ENCODE data around the gene SLC29A4.
"Not testable (repeated sequence)": the region's sequence is repeated elsewhere in the genome, so short reads cannot be mapped to it uniquely, and the experiment has no call there.

SLC29A4 gene, protein sequence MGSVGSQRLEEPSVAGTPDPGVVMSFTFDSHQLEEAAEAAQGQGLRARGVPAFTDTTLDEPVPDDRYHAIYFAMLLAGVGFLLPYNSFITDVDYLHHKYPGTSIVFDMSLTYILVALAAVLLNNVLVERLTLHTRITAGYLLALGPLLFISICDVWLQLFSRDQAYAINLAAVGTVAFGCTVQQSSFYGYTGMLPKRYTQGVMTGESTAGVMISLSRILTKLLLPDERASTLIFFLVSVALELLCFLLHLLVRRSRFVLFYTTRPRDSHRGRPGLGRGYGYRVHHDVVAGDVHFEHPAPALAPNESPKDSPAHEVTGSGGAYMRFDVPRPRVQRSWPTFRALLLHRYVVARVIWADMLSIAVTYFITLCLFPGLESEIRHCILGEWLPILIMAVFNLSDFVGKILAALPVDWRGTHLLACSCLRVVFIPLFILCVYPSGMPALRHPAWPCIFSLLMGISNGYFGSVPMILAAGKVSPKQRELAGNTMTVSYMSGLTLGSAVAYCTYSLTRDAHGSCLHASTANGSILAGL

DNA sequence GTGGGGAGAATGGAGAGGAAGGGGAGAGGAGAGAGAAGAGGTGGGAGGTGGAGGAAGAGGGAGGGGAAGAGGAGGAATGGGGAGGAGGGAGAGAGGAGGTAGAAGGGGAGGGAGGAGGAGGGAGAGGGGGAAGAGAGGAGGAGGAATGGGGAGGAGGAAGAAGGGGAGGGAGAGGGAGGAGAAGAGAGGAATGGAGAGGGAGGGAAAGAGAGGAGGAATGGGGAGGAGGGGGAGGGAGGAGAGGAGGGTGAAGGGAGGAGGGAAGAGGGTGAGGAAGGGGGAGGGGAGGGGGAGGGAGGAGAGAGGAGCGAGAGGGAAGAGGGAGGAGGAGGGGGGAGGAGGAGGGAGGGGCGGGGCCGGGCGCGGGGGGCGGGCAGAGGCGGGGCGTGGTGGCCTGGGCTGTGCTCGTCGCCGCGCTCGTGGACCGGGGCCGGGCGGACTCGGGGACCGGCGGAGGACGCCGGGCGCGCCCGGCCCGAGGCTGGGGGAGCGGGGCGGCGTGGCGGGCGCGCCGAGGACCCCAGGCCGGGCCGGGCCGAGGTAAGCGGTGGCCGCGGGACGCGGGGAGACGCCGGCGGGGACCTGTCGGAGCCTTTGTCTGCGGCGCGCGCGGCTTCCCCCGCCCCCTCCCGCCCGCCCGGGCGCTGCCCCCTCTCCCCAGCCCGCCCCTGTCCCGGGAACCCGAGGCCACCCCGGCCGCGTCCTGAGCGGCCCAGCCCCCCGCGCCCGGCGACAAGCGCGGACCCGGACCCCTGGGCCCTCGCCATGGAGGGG lies at the start of gene SLC29A4:
Gene SLC29A4, plus strand, starts transcription at position 401 of the 774 bp plus-strand sequence. CDS start 4,874 bp downstream, outside the sequence.
- H3K36me3 ChIP-seq (ENCODE audit: control insufficient read depth, low read depth, low read length) = no peaks in the 10 kb centered on the region
- H3K9me3 ChIP-seq (ENCODE audit: control insufficient read depth, low read depth, low read length) = no peaks in the 10 kb centered on the region
- H3K9ac ChIP-seq (ENCODE audit: low read length) = no peak within 1 kb of the TSS
- H3K4me3 ChIP-seq (ENCODE audit: low read length) = peak within 1 kb of the TSS; percentile 58
- H3K27me3 ChIP-seq (ENCODE audit: control insufficient read depth, insufficient read depth, low read length) = peaks cover 9% of the 10 kb centered on the region
- no peaks in the 10 kb centered on the region for H3K4me1 ChIP-seq (ENCODE audit: control insufficient read depth, low read depth, low read length)
- no peak within 1 kb of the TSS for H3K27ac ChIP-seq (ENCODE audit: low read length)

DNA sequence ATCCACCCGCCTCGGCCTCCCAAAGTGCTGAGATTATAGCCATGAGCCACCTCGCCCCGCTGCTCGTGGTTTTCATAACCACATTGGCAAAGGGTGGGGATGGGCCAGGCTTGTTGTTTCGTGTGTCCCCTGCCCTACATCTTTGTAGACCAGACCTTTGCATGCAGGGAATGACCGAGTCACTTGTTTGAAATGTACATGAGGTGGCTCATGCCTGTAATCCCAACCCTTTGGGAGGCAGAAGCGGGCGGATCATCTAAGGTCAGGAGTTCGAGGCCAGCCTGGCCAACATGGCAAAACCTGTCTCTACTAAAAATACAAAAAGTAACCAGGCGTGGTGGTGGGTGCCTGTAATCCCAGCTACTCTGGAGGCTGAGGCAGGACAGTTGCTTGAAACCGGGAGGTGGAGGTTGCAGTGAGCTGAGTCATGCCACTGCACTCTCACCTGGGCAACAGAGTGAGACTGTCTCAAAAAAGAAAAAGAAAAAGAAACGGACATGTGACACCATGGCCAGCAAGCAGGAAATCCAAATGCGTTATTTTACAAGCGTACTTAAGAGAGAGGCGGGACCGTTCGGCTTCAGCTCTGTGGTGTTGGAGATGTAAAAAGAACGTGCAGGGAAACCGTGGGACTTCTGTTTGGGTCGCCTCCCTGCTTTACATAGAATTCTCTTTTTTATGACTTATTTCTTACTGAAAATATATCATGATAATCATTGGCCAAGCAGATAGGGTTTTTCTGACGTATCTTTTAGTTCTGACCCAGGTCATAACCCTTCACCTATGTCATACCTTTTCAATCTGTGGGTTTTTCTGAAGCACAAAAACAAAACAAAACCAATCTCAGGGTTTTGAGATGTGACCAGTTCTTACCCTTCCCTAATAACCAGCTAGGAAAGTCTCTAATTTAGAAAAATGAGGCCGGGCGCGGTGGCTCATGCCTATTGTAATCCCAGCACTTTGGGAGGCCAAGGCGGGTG lies 47.6 kb upstream of the SLC29A4 start:
- Histone ChIP-seq H3K27ac (ENCODE audit: low read length) (no peak overlapping the region), H3K9me3 (ENCODE audit: control insufficient read depth, low read depth, low read length) (no peaks in the 10 kb centered on the region), H3K27me3 (ENCODE audit: control insufficient read depth, insufficient read depth, low read length) (no peaks in the 10 kb centered on the region), H3K4me1 (ENCODE audit: control insufficient read depth, low read depth, low read length) (no peaks in the 10 kb centered on the region), H3K9ac (ENCODE audit: low read length) (no peak overlapping the region), H3K36me3 (ENCODE audit: control insufficient read depth, low read depth, low read length) (peaks cover 17% of the 10 kb centered on the region), H3K4me3 (ENCODE audit: low read length) (no peak overlapping the region)

DNA sequence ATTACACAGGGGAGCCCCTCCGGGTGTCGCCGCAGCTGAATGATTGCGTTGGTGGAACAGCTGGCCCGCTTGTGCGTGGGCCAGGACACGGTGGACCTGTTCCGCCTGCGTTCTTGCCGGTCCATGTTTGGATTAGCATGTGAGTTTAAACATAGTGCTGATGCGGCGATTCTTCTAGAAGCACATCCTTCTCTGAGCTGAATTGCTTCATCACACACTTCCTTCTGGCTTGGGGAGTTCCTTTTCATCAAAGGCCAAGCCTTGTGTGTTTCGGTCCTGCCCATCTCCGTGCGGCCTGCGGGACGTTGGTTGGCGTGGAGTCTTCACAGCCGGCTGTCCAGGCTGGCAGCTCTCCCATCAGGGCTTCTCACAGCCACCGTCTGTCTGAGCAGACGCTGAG lies 45.5 kb upstream of the SLC29A4 start:
- no peaks in the 10 kb centered on the region for H3K4me1 ChIP-seq (ENCODE audit: control insufficient read depth, low read depth, low read length)
- no peak overlapping the region for H3K27ac ChIP-seq (ENCODE audit: low read length)
- H3K9me3 ChIP-seq (ENCODE audit: control insufficient read depth, low read depth, low read length) = no peaks in the 10 kb centered on the region
- H3K9ac ChIP-seq (ENCODE audit: low read length) = no peak overlapping the region
- H3K27me3 ChIP-seq (ENCODE audit: control insufficient read depth, insufficient read depth, low read length) = peaks cover 15% of the 10 kb centered on the region
- H3K36me3 ChIP-seq (ENCODE audit: control insufficient read depth, low read depth, low read length) = peaks cover under 1% of the 10 kb centered on the region
- no peak overlapping the region for H3K4me3 ChIP-seq (ENCODE audit: low read length)

DNA sequence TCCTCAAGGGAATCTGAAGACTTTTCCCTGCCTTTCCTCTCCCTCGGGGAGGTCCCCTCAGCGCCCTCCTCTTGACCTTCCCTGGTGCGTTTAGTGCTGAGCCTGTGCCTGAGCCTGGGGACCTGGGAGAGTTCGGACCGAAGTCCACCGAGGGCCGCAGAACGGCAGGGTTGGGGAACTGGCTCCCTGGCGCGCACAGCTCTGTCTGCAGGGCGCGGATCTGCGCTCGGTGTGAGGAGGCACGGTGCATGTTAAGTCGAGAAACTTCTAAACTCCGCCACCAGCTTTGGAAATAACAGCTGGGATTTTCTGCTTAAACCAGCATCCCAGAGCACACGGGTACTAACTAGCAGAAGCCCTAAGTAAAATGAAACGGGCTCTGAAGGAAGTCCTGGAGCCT lies 44.2 kb upstream of the SLC29A4 start:
- Histone ChIP-seq H3K9me3 (ENCODE audit: control insufficient read depth, low read depth, low read length) (no peaks in the 10 kb centered on the region), H3K9ac (ENCODE audit: low read length) (no peak overlapping the region), H3K27ac (ENCODE audit: low read length) (no peak overlapping the region), H3K4me1 (ENCODE audit: control insufficient read depth, low read depth, low read length) (no peaks in the 10 kb centered on the region), H3K4me3 (ENCODE audit: low read length) (no peak overlapping the region), H3K27me3 (ENCODE audit: control insufficient read depth, insufficient read depth, low read length) (peaks cover 15% of the 10 kb centered on the region), H3K36me3 (ENCODE audit: control insufficient read depth, low read depth, low read length) (no peaks in the 10 kb centered on the region)

DNA sequence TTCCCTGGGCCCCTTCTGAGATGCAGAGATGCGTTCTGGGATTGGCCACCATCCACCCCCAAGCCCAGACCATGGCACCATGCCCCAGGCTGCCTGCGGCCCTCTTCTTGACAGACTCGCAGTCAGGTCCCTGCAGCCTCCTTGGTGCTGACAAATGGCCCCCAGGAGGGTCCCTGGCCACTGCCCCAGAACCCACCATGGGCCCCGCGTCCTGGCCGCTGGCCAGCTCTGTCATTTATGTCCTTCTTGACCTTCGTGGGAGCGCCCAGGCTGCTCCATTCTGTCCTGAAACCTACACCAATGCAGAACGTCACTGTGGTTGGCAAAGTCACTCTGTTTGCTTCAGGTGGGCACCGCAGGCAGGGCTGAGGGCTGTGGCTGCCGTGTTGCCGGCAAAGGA lies 39.5 kb upstream of the SLC29A4 start:
- Histone ChIP-seq H3K4me3 (ENCODE audit: low read length) (no peak overlapping the region), H3K27ac (ENCODE audit: low read length) (no peak overlapping the region), H3K36me3 (ENCODE audit: control insufficient read depth, low read depth, low read length) (no peaks in the 10 kb centered on the region), H3K27me3 (ENCODE audit: control insufficient read depth, insufficient read depth, low read length) (peaks cover 15% of the 10 kb centered on the region), H3K4me1 (ENCODE audit: control insufficient read depth, low read depth, low read length) (no peaks in the 10 kb centered on the region), H3K9ac (ENCODE audit: low read length) (no peak overlapping the region), H3K9me3 (ENCODE audit: control insufficient read depth, low read depth, low read length) (no peaks in the 10 kb centered on the region)

DNA sequence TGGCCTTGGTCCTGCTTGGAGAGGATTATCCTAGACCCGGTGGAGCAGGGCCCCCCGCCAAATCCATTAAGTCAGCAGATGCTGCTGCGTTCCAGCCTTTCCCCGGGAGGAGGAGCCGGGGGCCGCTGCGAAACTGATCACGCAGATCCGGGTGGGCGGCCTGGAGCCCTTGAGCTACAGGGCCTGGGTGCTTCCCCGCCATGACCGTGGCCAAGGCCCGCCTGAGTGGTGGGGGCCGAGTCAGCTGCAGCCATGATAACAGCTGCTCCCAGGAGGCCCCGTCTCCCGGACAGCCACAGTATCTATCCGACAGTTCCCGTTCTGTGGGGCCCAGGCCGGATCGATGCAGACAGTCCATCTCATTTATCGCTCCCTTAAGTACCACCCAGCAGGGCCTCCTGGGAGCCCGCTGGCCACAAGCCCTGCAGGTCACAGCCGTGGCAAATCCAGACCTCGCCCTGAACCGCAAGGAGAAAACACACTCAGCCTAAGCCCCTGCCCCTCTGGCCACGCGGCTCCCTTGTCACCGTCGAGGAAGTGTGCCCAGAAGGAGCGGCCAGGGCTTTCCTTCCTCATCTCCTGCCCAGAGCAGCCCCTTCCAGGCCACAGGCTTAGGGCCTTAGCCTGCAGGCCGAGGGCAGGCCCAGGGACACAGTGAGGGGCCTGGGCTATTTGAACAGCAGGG lies 34.4 kb upstream of the SLC29A4 start:
- H3K27me3 ChIP-seq (ENCODE audit: control insufficient read depth, insufficient read depth, low read length) = no peaks in the 10 kb centered on the region
- H3K9me3 ChIP-seq (ENCODE audit: control insufficient read depth, low read depth, low read length) = no peaks in the 10 kb centered on the region
- no peak overlapping the region for H3K9ac ChIP-seq (ENCODE audit: low read length)
- no peaks in the 10 kb centered on the region for H3K36me3 ChIP-seq (ENCODE audit: control insufficient read depth, low read depth, low read length)
- H3K4me3 ChIP-seq (ENCODE audit: low read length) = no peak overlapping the region
- H3K27ac ChIP-seq (ENCODE audit: low read length) = no peak overlapping the region
- no peaks in the 10 kb centered on the region for H3K4me1 ChIP-seq (ENCODE audit: control insufficient read depth, low read depth, low read length)

DNA sequence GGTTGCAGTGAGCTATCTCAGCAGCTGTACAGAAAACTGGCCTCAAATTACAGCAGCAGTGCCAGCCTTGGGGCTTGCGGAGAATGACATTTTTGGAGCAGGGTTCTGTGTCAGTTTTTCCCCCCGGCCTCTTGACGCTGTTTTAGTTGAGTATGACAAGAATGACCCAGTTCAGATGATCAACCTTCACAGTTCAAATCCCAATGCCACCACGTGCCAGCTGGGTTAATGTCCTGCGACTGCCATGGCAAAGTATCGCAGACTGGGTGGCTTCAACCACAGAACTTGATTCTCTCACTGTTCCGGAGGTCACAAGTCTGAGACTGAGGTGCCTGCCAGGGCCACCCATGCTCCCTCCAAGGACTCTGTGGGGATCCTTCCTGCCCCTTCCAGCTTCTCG lies 32.0 kb upstream of the SLC29A4 start:
- H3K9ac ChIP-seq (ENCODE audit: low read length); H3K9me3 ChIP-seq (ENCODE audit: control insufficient read depth, low read depth, low read length); H3K27me3 ChIP-seq (ENCODE audit: control insufficient read depth, insufficient read depth, low read length): not testable (repeated sequence)

DNA sequence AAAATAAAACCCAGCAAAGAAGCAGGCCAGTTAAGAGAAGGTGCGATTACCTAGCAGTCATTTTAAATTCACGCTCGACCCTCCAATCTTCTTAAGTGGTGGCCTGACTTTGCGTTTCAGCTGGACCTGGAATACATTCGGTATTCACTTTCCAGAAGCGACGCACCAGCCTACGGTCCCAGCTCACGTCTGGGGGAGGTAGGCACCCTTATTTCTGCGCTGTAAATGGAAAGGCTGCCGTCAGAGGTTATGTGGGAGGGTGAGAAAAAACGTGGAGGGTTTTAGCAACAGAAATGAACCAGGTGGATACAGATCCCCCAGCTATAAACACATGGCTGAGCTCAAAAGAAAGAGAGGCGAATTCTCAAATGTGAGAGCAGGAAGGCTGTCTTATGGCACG lies 29.2 kb upstream of the SLC29A4 start:
- H3K27me3 ChIP-seq (ENCODE audit: control insufficient read depth, insufficient read depth, low read length); H3K36me3 ChIP-seq (ENCODE audit: control insufficient read depth, low read depth, low read length); H3K9me3 ChIP-seq (ENCODE audit: control insufficient read depth, low read depth, low read length); H3K27ac ChIP-seq (ENCODE audit: low read length); H3K9ac ChIP-seq (ENCODE audit: low read length); H3K4me3 ChIP-seq (ENCODE audit: low read length); H3K4me1 ChIP-seq (ENCODE audit: control insufficient read depth, low read depth, low read length): not testable (repeated sequence)

More for the DNA sequence above, 32.0 kb upstream of the SLC29A4 start:
- H3K36me3 ChIP-seq (ENCODE audit: control insufficient read depth, low read depth, low read length); H3K27ac ChIP-seq (ENCODE audit: low read length); H3K4me1 ChIP-seq (ENCODE audit: control insufficient read depth, low read depth, low read length); H3K4me3 ChIP-seq (ENCODE audit: low read length): not testable (repeated sequence)

DNA sequence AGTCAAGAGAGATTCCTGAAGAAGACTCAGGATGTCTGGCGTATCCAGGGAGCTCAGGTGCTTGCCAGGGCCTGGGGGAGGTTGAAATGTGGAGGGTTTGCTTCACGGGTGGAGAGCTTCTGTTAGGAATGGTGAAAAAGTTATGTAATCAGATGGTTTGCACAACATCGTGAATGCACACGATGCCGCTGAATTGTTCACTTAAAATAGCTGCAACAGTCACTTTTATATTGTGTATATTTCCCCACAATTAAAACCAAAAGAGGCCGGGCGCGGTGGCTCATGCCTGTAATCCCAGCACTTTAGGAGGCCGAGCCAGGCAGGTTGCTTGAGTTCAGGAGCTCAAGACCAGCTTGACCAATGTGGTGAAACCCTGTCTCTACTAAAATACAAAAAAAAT lies 28.4 kb upstream of the SLC29A4 start:
- H3K27ac ChIP-seq (ENCODE audit: low read length); H3K36me3 ChIP-seq (ENCODE audit: control insufficient read depth, low read depth, low read length); H3K27me3 ChIP-seq (ENCODE audit: control insufficient read depth, insufficient read depth, low read length); H3K9ac ChIP-seq (ENCODE audit: low read length); H3K4me3 ChIP-seq (ENCODE audit: low read length); H3K4me1 ChIP-seq (ENCODE audit: control insufficient read depth, low read depth, low read length); H3K9me3 ChIP-seq (ENCODE audit: control insufficient read depth, low read depth, low read length): not testable (repeated sequence)

DNA sequence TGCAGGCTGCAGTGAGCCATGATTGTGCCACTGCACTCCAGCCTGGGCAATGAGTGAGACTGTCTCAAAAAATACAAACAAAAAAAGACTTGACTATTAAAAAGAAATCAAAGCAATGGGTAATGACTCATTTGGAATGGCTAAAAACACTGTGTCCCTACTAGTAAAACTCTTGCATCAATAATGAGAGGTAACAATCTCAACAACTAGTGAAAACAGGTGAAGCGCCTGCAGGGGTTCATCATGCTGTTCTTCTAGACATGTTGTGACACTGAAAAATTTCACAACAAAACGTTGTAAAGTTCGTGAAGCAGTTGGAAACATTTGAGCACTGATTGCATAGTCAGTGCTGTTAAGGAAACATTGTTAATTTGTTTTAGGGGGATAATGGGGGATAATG lies 26.9 kb upstream of the SLC29A4 start:
- Histone ChIP-seq H3K4me1 (ENCODE audit: control insufficient read depth, low read depth, low read length) (no peaks in the 10 kb centered on the region), H3K9ac (ENCODE audit: low read length) (no peak overlapping the region), H3K27me3 (ENCODE audit: control insufficient read depth, insufficient read depth, low read length) (no peaks in the 10 kb centered on the region), H3K4me3 (ENCODE audit: low read length) (no peak overlapping the region), H3K36me3 (ENCODE audit: control insufficient read depth, low read depth, low read length) (no peaks in the 10 kb centered on the region), H3K27ac (ENCODE audit: low read length) (no peak overlapping the region), H3K9me3 (ENCODE audit: control insufficient read depth, low read depth, low read length) (no peaks in the 10 kb centered on the region)

Data from iPS-18a (cell line).